Activated naive CD4-positive, alpha-beta T cell treated with anti-CD3 and anti-CD28 coated beads, Interleukin-2, amount 50 U/mL, for 24 hours (primary cell): ENCODE results near the gene FUZ.
"Not testable (repeated sequence)": the region's sequence is repeated elsewhere in the genome, so short reads cannot be mapped to it uniquely, and the experiment has no call there.

Experiments
- H3K27ac Mint-ChIP-seq: one replicate; pipeline ENCODE4 v1.8.0; 2021; ENCODE audit warnings: mild to moderate bottlenecking, mixed read lengths
- H3K27me3 Mint-ChIP-seq: one replicate; pipeline ENCODE4 v1.8.0; 2021; ENCODE audit warnings: mixed read lengths
- H3K36me3 Mint-ChIP-seq: one replicate; pipeline ENCODE4 v1.8.0; 2021; ENCODE audit warnings: mixed read lengths
- H3K4me1 Mint-ChIP-seq: one replicate; pipeline ENCODE4 v1.8.0; 2021; ENCODE audit warnings: mixed read lengths
- H3K4me3 Mint-ChIP-seq: one replicate; pipeline ENCODE4 v1.8.0; 2021; ENCODE audit warnings: mild to moderate bottlenecking, mixed read lengths
- H3K9me3 Mint-ChIP-seq: one replicate; pipeline ENCODE4 v1.8.0; 2021; ENCODE audit warnings: mixed read lengths

Gene FUZ

GRCh38 chr19:49823472-49823871, 10.4 kb upstream of the FUZ start:
- Mint-ChIP-seq H3K27ac (no peak overlapping the region), H3K27me3 (no peaks in the 10 kb centered on the region), H3K9me3 (no peaks in the 10 kb centered on the region), H3K4me3 (no peak overlapping the region), H3K36me3 (no peaks in the 10 kb centered on the region), H3K4me1 (peaks cover 6% of the 10 kb centered on the region)

- H3K4me3 Mint-ChIP-seq = no peak overlapping the region
- H3K27me3 Mint-ChIP-seq = no peaks in the 10 kb centered on the region
- no peak overlapping the region for H3K27ac Mint-ChIP-seq
- H3K4me1 Mint-ChIP-seq = peaks cover 10% of the 10 kb centered on the region
- no peaks in the 10 kb centered on the region for H3K9me3 Mint-ChIP-seq
- no peaks in the 10 kb centered on the region for H3K36me3 Mint-ChIP-seq
Measured at GRCh38 chr19:49820125-49820524, 7.0 kb upstream of the FUZ start.

- not testable (repeated sequence) for H3K36me3 Mint-ChIP-seq, H3K9me3 Mint-ChIP-seq, H3K27me3 Mint-ChIP-seq
- Mint-ChIP-seq H3K4me3 (peak overlapping the region; percentile 96), H3K4me1 (peaks cover 12% of the 10 kb centered on the region), H3K27ac (peak overlapping the region; percentile 63)
Measured at GRCh38 chr19:49819452-49820115, 6.5 kb upstream of the FUZ start.

GRCh38 chr19:49818649-49819370, 5.7 kb upstream of the FUZ start:
- Mint-ChIP-seq H3K9me3 (no peaks in the 10 kb centered on the region), H3K27ac (peak overlapping the region; percentile 98), H3K4me1 (peaks cover 20% of the 10 kb centered on the region)

GRCh38 chr19:49817964-49818648, 5.0 kb upstream of the FUZ start, which contains the start of gene MED25:
Gene MED25, plus strand, starts transcription at chr19:49818289. Its CDS starts 53 bp downstream, at chr19:49818342.
- peaks cover 27% of the 10 kb centered on the region for H3K4me1 Mint-ChIP-seq
- no peaks in the 10 kb centered on the region for H3K9me3 Mint-ChIP-seq
- H3K27me3 Mint-ChIP-seq = no peaks in the 10 kb centered on the region
- H3K4me3 Mint-ChIP-seq = peak within 1 kb of the TSS; percentile 96
- no peaks in the 10 kb centered on the region for H3K36me3 Mint-ChIP-seq
- H3K27ac Mint-ChIP-seq = peak within 1 kb of the TSS; percentile 98

More at GRCh38 chr19:49818649-49819370, 5.7 kb upstream of the FUZ start:
- Mint-ChIP-seq H3K4me3 (peak overlapping the region; percentile 96), H3K27me3 (no peaks in the 10 kb centered on the region), H3K36me3 (no peaks in the 10 kb centered on the region)

GRCh38 chr19:49816590-49816989, 3.5 kb upstream of the FUZ start:
- Mint-ChIP-seq H3K4me1 (peaks cover 33% of the 10 kb centered on the region), H3K27ac (no peak overlapping the region), H3K9me3 (no peaks in the 10 kb centered on the region), H3K4me3 (no peak overlapping the region), H3K36me3 (no peaks in the 10 kb centered on the region), H3K27me3 (no peaks in the 10 kb centered on the region)

GRCh38 chr19:49814010-49814409, 918 bp upstream of the FUZ start:
- H3K9me3 Mint-ChIP-seq = no peaks in the 10 kb centered on the region
- H3K4me1 Mint-ChIP-seq = peaks cover 36% of the 10 kb centered on the region
- peak overlapping the region; percentile 93 for H3K4me3 Mint-ChIP-seq
- H3K36me3 Mint-ChIP-seq = no peaks in the 10 kb centered on the region
- no peaks in the 10 kb centered on the region for H3K27me3 Mint-ChIP-seq
- H3K27ac Mint-ChIP-seq = peak overlapping the region; percentile 91

- Mint-ChIP-seq H3K4me3 (peak overlapping the region; percentile 93), H3K27ac (no peak overlapping the region), H3K4me1 (peaks cover 38% of the 10 kb centered on the region), H3K9me3 (no peaks in the 10 kb centered on the region), H3K36me3 (no peaks in the 10 kb centered on the region), H3K27me3 (no peaks in the 10 kb centered on the region)
Measured at GRCh38 chr19:49812452-49812996, 568 bp downstream of the FUZ start.

- H3K27me3 Mint-ChIP-seq = no peaks in the 10 kb centered on the region
- H3K9me3 Mint-ChIP-seq = no peaks in the 10 kb centered on the region
- H3K36me3 Mint-ChIP-seq = no peaks in the 10 kb centered on the region
- peaks cover 34% of the 10 kb centered on the region for H3K4me1 Mint-ChIP-seq
- no peak overlapping the region for H3K27ac Mint-ChIP-seq
- no peak overlapping the region for H3K4me3 Mint-ChIP-seq
Measured at GRCh38 chr19:49811328-49811727, 1.8 kb downstream of the FUZ start.

- no peak overlapping the region for H3K27ac Mint-ChIP-seq
Measured at GRCh38 chr19:49809941-49810389, 3.1 kb downstream of the FUZ start.

GRCh38 chr19:49809160-49809940, 3.7 kb downstream of the FUZ start:
- no peaks in the 10 kb centered on the region for H3K9me3 Mint-ChIP-seq
- H3K4me1 Mint-ChIP-seq = peaks cover 29% of the 10 kb centered on the region
- peak overlapping the region; percentile 89 for H3K4me3 Mint-ChIP-seq
- peak overlapping the region; percentile 75 for H3K27ac Mint-ChIP-seq
- no peaks in the 10 kb centered on the region for H3K36me3 Mint-ChIP-seq
- no peaks in the 10 kb centered on the region for H3K27me3 Mint-ChIP-seq

More at GRCh38 chr19:49809941-49810389, 3.1 kb downstream of the FUZ start:
- H3K36me3 Mint-ChIP-seq = no peaks in the 10 kb centered on the region
- H3K9me3 Mint-ChIP-seq = no peaks in the 10 kb centered on the region
- peak overlapping the region; percentile 76 for H3K4me3 Mint-ChIP-seq
- H3K27me3 Mint-ChIP-seq = no peaks in the 10 kb centered on the region
- peaks cover 34% of the 10 kb centered on the region for H3K4me1 Mint-ChIP-seq

- H3K4me3 Mint-ChIP-seq = peak overlapping the region; percentile 89
- H3K27me3 Mint-ChIP-seq = no peaks in the 10 kb centered on the region
- H3K27ac Mint-ChIP-seq = peak overlapping the region; percentile 75
- no peaks in the 10 kb centered on the region for H3K36me3 Mint-ChIP-seq
- H3K4me1 Mint-ChIP-seq = peaks cover 23% of the 10 kb centered on the region
- H3K9me3 Mint-ChIP-seq = no peaks in the 10 kb centered on the region
Measured at GRCh38 chr19:49808711-49809159, 4.4 kb downstream of the FUZ start.

- H3K27me3 Mint-ChIP-seq = no peaks in the 10 kb centered on the region
- H3K36me3 Mint-ChIP-seq = no peaks in the 10 kb centered on the region
- peaks cover 17% of the 10 kb centered on the region for H3K4me1 Mint-ChIP-seq
- H3K4me3 Mint-ChIP-seq = peak overlapping the region; percentile 55
- no peaks in the 10 kb centered on the region for H3K9me3 Mint-ChIP-seq
- H3K27ac Mint-ChIP-seq = peak overlapping the region; percentile 59
Measured at GRCh38 chr19:49807904-49808675, 5.0 kb downstream of the FUZ start.
